HepG2 (cell line): ENCODE measurements around the gene SLC16A1. TPM values are rescaled to one million over a fixed set of nuclear protein-coding genes. Genes with fewer than 3 reads are reported as not detected.
A peak's percentile ranks its signal among the peaks of the same experiment; 100 is the strongest.

ENCODE experiments used
- ZNF772 ChIP-seq: sonication (generic); formaldehyde crosslinking; IDR thresholded peaks from 2 replicates; pipeline ENCODE4 v1.5.0; 2020; ENCODE audit warnings: mild to moderate bottlenecking, missing genetic modification reagents
- polyA plus RNA-seq, 8 experiments: library from polyadenylated mRNA; depleted of rRNA in 3 of 8; stranded (reverse) in 7 of 8; unstranded in 1 of 8; fragments of >200 nt; fragmentation: Illumina TruSeq in 4 of 8; extraction: Trizol in 4 of 8; gene quantifications; 2 replicates each; pipeline versions ENCODE4 v1.2.1 to v1.2.3, GENCODE V29; 2011 to 2016; ENCODE audit warnings: low read depth in 4 of 8, missing spikeins in 1 of 8, mixed read lengths in 1 of 8; ENCODE audit not compliant: insufficient read depth in 1 of 8
- total RNA-seq, 5 experiments: library from RNA; depleted of rRNA; stranded (reverse); fragments of >200 nt; fragmentation: Illumina TruSeq; extraction: Trizol; gene quantifications; 2 replicates each; pipeline ENCODE4 v1.2.3, GENCODE V29; 2016; ENCODE audit warnings: low read depth in 1 of 5
- TF ChIP-seq, protein P1 (sequence below): sonication (generic); formaldehyde crosslinking; IDR thresholded peaks from 2 replicates; pipeline ENCODE4 v1.4.0; 2020; ENCODE audit warnings: missing genetic modification reagents
- TF ChIP-seq, protein P2 (sequence below): sonication (generic); formaldehyde crosslinking; IDR thresholded peaks from 2 replicates; pipeline ENCODE4 v1.4.0; 2020; ENCODE audit warnings: missing genetic modification reagents

SLC16A1 gene
- total and polyA plus RNA-seq, 2 of the 13 experiments (the other 11 are each of a cell fraction or from before 2014, with no cell fraction given), result 106 to 142 TPM

DNA sequence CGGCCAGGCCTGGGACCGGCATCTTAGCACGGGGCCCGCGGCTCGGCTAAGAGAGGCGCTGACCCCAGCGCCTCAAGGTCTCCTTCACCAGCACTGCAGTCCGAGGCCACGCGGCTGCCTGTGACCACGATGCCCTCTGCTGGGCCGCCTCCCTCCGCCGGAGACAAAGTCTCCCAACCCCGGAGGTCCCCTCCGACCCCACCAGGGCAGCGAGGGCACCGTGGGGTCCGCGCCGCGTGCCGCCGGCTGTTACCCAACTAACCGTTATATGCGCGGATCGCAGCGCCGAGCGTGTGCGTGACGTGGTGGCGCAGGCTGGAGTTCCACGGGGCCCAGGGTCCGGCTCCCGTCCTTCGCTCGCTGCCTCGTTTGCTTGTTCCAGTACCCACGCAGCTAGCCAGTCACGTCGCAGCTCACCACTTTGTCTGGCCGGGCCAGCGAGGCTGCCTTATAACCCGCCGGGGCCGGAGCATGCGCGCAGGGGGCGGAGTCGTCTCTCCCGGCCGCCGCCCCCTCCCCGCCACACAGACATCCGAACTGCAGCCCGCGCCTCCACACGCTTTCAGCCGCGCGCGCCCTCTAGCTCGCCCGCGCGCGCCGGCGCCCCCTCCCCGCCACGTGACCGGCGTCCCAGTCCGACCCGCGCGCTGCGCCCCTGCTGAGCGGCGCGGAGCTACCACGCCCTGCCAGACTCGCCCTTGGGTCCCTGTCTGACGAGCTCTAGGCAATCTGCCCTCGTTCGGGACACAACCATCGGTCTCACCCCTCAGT lies at the start of gene SLC16A1 (continued):
- TF ChIP-seq, protein P1, sequence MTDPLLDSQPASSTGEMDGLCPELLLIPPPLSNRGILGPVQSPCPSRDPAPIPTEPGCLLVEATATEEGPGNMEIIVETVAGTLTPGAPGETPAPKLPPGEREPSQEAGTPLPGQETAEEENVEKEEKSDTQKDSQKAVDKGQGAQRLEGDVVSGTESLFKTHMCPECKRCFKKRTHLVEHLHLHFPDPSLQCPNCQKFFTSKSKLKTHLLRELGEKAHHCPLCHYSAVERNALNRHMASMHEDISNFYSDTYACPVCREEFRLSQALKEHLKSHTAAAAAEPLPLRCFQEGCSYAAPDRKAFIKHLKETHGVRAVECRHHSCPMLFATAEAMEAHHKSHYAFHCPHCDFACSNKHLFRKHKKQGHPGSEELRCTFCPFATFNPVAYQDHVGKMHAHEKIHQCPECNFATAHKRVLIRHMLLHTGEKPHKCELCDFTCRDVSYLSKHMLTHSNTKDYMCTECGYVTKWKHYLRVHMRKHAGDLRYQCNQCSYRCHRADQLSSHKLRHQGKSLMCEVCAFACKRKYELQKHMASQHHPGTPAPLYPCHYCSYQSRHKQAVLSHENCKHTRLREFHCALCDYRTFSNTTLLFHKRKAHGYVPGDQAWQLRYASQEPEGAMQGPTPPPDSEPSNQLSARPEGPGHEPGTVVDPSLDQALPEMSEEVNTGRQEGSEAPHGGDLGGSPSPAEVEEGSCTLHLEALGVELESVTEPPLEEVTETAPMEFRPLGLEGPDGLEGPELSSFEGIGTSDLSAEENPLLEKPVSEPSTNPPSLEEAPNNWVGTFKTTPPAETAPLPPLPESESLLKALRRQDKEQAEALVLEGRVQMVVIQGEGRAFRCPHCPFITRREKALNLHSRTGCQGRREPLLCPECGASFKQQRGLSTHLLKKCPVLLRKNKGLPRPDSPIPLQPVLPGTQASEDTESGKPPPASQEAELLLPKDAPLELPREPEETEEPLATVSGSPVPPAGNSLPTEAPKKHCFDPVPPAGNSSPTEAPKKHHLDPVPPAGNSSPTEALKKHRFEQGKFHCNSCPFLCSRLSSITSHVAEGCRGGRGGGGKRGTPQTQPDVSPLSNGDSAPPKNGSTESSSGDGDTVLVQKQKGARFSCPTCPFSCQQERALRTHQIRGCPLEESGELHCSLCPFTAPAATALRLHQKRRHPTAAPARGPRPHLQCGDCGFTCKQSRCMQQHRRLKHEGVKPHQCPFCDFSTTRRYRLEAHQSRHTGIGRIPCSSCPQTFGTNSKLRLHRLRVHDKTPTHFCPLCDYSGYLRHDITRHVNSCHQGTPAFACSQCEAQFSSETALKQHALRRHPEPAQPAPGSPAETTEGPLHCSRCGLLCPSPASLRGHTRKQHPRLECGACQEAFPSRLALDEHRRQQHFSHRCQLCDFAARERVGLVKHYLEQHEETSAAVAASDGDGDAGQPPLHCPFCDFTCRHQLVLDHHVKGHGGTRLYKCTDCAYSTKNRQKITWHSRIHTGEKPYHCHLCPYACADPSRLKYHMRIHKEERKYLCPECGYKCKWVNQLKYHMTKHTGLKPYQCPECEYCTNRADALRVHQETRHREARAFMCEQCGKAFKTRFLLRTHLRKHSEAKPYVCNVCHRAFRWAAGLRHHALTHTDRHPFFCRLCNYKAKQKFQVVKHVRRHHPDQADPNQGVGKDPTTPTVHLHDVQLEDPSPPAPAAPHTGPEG (CRISPR knock-in tag), result no peak; the same call in 1 of the 2 replicates
- TF ChIP-seq ZNF772, result peak; percentile 54; the same call in 1 of the 2 replicates
- TF ChIP-seq, protein P2, sequence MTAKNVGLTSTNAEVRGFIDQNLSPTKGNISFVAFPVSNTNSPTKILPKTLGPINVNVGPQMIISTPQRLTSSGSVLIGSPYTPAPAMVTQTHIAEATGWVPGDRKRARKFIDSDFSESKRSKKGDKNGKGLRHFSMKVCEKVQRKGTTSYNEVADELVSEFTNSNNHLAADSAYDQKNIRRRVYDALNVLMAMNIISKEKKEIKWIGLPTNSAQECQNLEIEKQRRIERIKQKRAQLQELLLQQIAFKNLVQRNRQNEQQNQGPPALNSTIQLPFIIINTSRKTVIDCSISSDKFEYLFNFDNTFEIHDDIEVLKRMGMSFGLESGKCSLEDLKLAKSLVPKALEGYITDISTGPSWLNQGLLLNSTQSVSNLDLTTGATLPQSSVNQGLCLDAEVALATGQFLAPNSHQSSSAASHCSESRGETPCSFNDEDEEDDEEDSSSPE (CRISPR knock-in tag), result peak; percentile 89; the same call in 1 of the 2 replicates
